Body of pancreas (tissue), 4 donors: ENCODE measurements around the gene PRAMEF6. TPM values are rescaled to one million over a fixed set of nuclear protein-coding genes. Genes with fewer than 3 reads are reported as not detected.
"Not testable (repeated sequence)": the region's sequence is repeated elsewhere in the genome, so short reads cannot be mapped to it uniquely, and the experiment has no call there.

ENCODE experiments used
- ATAC-seq: fragments of 150-250 bp; one replicate; pipeline ENCODE4 v1.9.1; 2016
- DNase-seq, 4 donors: peaks; one replicate each; pipeline ENCODE4 v3.0.0-alpha.2; 2019
- H3K27ac ChIP-seq, 4 donors: fragments of 200-600 bp; sonication (generic); 1 replicate in 3 of 4; 2 replicates in 1 of 4; pipeline versions ENCODE4 v1.5.1 to v1.6.1; 2016 to 2019; ENCODE audit warnings: mild to moderate bottlenecking in 1 of 4, mixed read lengths in 1 of 4, moderate library complexity in 1 of 4
- H3K27me3 ChIP-seq, 2 donors: fragments of 200-600 bp; sonication (generic); one replicate each; pipeline ENCODE4 v1.6.0; 2016; ENCODE audit warnings: mild to moderate bottlenecking in 1 of 2
- H3K36me3 ChIP-seq, 2 donors: fragments of 200-600 bp; sonication (generic); replicated peaks in 1 of 2; 2 replicates each; pipeline ENCODE4 v1.5.1; 2016; ENCODE audit warnings: low read depth in 2 of 2; ENCODE audit not compliant: insufficient read depth in 1 of 2
- H3K4me1 ChIP-seq: fragments of 200-600 bp; sonication (generic); one replicate; pipeline ENCODE4 v1.6.0; 2016
- H3K4me3 ChIP-seq, 2 donors: fragments of 200-600 bp; sonication (generic); 1 replicate in 1 of 2; 2 replicates in 1 of 2; pipeline ENCODE4 v1.5.1; 2016 to 2019
- H3K9me3 ChIP-seq, 3 donors: fragments of 200-600 bp; sonication (generic); 1 replicate in 2 of 3; 2 replicates in 1 of 3; pipeline ENCODE4 v1.5.1; 2016
- WGBS, 2 donors: methylation state at CpG; one replicate each; pipeline ENCODE4 v1.1.5; 2017; 5-methylcytosine and 5-hydroxymethylcytosine counted together
- intact Hi-C: fragments of 100-400 bp; cut with DNase I; formaldehyde crosslinking; loops from one replicate; pipeline ENCODE4 v1.15.1; 2023
- small RNA-seq: library from RNA; depleted of rRNA; stranded (forward); fragments of <200 nt; gene quantifications from one replicate; pipeline ENCODE3, GENCODE V24; 2016
- total RNA-seq, 2 donors: library from RNA; depleted of rRNA; stranded (reverse); fragments of >200 nt; gene quantifications; one replicate each; pipeline ENCODE4 v1.1.0, GENCODE V29; 2016

The PRAMEF6 gene
- not detected for total RNA-seq

DNA sequence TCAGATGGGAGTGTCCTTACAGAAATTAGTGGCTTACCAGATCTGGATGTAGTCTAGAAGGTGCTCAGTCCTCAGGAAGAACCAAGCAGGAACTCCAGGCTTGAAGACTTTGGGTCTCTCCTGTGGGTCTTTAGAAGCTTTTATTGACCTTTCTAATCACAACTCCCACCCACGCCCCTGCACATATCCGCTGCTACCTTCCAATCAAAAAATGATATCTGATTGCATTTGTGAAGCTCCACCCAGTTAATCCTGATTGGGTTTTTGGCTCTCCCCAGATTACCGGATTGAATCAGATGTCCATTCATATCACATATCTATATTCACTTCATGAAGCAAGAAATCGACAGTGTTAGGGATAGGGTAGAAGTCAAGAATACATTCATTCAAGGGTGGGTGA, at the start of gene PRAMEF6:
Gene PRAMEF6 (minus strand): TSS at position 101 of the 400 bp plus-strand sequence. CDS start 5,062 bp downstream, outside the sequence.
- intact Hi-C loops, H3K4me1 ChIP-seq, H3K9me3 ChIP-seq, H3K4me3 ChIP-seq, ATAC-seq, H3K27ac ChIP-seq, DNase-seq, H3K36me3 ChIP-seq, H3K27me3 ChIP-seq: not testable (repeated sequence)
- 80 to 90% methylated on average over 2 of the region's 4 CpGs for WGBS, 2 donors

DNA sequence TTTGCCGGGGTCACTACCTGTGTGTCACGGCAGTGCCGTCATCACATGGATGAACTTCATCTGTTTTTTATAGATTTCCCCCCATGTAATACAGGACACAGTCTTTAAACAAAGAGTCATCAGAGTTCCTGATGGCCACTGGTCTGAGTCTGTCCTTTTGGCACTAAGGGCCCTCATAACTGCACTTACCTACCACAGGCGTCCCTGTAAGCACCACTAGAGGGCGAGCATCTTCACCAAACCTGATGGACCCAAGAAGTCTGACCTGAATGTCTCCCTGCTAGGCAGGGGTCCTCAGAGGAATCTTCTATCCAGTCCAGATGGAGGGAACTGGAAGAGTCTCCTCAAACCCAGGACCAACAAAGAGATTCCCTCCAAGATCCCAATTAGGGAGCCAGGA, 23.0 kb downstream of the PRAMEF6 start:
- H3K9me3 ChIP-seq, H3K36me3 ChIP-seq, DNase-seq, H3K27me3 ChIP-seq, H3K27ac ChIP-seq, H3K4me3 ChIP-seq, H3K4me1 ChIP-seq, ATAC-seq, intact Hi-C loops: not testable (repeated sequence)
- WGBS, 2 donors, result 0% methylated on average over 1 of the region's 5 CpGs; no CpG with 5 or more reads in 1 of the 2 donors

DNA sequence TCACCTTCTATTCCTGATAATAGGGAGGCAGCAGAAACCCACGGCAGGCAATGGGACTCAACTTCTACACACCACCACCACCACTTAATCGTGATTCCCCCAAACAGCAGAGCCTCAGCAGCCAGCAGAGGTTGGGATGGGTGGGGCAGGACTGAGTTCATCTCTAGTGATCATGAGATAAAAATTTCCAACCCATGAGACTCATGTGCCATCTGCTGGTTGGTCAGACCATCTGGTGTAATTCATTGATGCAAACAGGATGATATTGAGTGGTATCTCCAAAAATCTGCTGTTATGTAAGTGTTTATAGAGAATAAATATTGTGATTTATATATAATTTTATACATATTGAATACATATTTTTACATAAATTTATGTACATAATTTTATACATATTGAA, 25.6 kb downstream of the PRAMEF6 start:
- ATAC-seq, intact Hi-C loops, H3K9me3 ChIP-seq, H3K27me3 ChIP-seq, H3K36me3 ChIP-seq, DNase-seq, H3K4me1 ChIP-seq, H3K27ac ChIP-seq, H3K4me3 ChIP-seq: not testable (repeated sequence)
- WGBS, 2 donors, result 48 to 55% methylated on average over 2 of the region's 2 CpGs

DNA sequence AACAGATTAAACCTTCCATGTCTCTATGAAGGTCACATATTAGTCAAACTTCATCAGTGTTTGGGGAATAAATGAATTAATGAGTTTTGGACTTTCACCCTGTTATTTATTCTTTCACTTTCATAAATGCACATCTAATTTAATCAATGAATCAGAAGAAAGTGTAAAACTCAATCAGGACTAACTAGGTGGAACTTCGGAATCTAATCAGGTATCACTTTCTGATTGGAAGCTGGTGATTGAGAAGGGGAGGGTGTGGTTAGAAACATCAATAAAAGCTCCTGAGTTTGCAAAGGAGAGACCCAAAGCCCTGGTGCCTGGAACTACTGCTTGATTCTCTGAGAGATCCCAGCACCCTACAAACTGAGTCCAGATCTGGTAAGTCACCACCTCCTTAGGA, 31.1 kb downstream of the PRAMEF6 start, which contains the start of gene PRAMEF7:
Gene PRAMEF7 (plus strand): TSS at position 301 of the 400 bp plus-strand sequence. CDS start 1,083 bp downstream, outside the sequence.
- H3K4me1 ChIP-seq, DNase-seq, H3K27me3 ChIP-seq, H3K9me3 ChIP-seq, H3K36me3 ChIP-seq, H3K27ac ChIP-seq, ATAC-seq, H3K4me3 ChIP-seq, intact Hi-C loops: not testable (repeated sequence)
- no CpG with 5 or more reads among the region's 1 CpG for WGBS, 2 donors

DNA sequence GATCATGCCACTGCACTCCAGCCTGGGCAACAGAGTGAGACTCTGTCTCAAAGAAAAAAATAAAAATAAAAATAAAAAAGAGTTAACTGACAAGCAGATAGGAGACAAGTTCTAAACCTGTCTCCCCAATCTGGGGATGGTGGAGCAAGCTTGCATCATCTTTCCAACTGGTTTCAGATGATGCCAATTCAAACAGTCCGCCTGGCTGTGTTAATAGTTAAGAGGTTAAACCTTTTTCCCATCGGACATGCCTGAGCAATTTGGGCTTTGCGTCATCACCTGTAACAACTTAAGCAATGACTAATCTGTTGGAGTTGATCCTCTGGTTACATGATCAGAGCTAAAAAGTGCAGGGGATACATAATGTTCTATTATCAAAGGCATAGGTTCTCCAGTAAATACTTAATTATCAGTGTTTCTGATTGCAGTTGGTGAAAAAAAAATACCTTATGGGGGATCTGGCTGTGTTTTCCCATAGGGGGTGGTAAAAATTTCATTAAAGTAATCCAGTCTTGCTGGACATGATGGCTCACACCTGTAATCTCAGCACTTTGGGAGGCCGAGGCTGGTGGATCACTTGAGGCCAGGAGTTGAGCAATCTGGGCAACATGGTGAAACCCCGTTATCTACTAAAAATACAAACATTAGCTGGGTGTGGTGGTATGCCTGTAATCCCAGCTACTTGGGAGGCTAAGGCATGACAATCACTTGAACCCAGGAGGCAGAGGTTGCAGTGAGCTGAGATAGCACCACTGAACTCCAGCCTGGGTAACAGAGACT, 43.4 kb downstream of the PRAMEF6 start:
- DNase-seq, result not testable (repeated sequence)
- 80% methylated on average over 1 of the region's 5 CpGs; no CpG with 5 or more reads in 1 of the 2 donors for WGBS, 2 donors

DNA sequence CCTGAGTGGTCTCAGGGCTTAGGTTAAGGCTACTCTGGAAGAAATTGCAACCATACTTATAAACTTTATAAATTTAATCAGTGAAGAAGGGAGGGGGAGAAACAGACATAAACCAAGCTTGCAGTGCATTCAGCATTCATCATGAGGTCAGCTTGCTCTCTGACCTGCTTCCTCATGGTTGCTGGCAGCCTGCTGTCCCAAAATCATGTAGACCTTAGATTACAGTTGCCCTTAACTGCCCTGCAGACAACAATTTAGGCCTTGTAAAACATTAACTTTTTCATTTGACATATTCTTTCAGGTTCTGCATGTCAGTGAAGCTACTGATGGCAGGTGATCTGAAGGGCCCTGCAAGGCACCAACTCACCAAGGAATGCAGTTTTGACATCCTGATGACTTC, 48.2 kb downstream of the PRAMEF6 start:
- intact Hi-C loops, result not testable (repeated sequence)

More for the DNA sequence above, 43.4 kb downstream of the PRAMEF6 start:
- ATAC-seq, H3K4me1 ChIP-seq, intact Hi-C loops, H3K9me3 ChIP-seq, H3K27ac ChIP-seq, H3K27me3 ChIP-seq, H3K4me3 ChIP-seq, H3K36me3 ChIP-seq: not testable (repeated sequence)

DNA sequence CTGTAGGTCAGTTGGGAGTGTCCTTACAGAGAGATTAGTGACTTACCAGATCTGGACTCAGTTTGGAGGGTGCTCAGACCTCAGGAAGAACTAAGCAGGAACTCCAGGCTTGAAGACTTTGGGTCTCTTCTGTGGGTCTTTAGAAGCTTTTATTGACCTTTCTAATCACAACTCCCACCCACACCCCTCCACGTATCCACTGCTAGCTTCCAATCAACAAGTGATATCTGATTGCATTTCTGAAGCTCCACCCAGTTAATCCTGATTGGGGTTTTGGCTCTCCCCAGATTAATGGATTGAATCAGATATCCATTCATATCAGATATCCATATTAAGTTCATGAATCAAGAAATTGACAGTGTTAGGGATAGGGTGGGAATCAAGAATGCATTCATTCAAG, 49.2 kb downstream of the PRAMEF6 start, which contains the start of gene PRAMEF10:
Gene PRAMEF10 (minus strand): TSS at position 101 of the 400 bp plus-strand sequence. CDS start 2,423 bp downstream, outside the sequence.
- intact Hi-C loops, H3K27me3 ChIP-seq: not testable (repeated sequence)

More for the DNA sequence above, 48.2 kb downstream of the PRAMEF6 start:
- not testable (repeated sequence) for H3K4me3 ChIP-seq, H3K9me3 ChIP-seq, H3K36me3 ChIP-seq, H3K27me3 ChIP-seq, DNase-seq, H3K4me1 ChIP-seq, ATAC-seq, H3K27ac ChIP-seq

More for the DNA sequence above, 49.2 kb downstream of the PRAMEF6 start, which contains the start of gene PRAMEF10:
- DNase-seq, H3K4me1 ChIP-seq, H3K4me3 ChIP-seq, ATAC-seq, H3K27ac ChIP-seq, H3K9me3 ChIP-seq, H3K36me3 ChIP-seq: not testable (repeated sequence)
- WGBS, 2 donors, result 50% methylated on average over 1 of the region's 1 CpG; no CpG with 5 or more reads in 1 of the 2 donors

Small RNA genes within 50 kb of the gene (small RNA-seq; reads per million reads assigned to genes)
- not detected for gene RNU6-1072P

Other genes starting within 250 kb of the PRAMEF6 start
- not detected for gene AADACL3, start 231.5 kb downstream of the PRAMEF6 start, total RNA-seq
- gene CFAP107, start 201.4 kb downstream of the PRAMEF6 start, total RNA-seq, result not detected
- gene PRAMEF12, start 173.8 kb downstream of the PRAMEF6 start, total RNA-seq, result not detected
- not detected for gene PRAMEF1, start 156.2 kb downstream of the PRAMEF6 start, total RNA-seq
- gene PRAMEF11, start 116.2 kb downstream of the PRAMEF6 start, total RNA-seq, result not detected
- not detected for gene HNRNPCL1, start 98.9 kb downstream of the PRAMEF6 start, total RNA-seq
- gene PRAMEF2, start 90.5 kb downstream of the PRAMEF6 start, total RNA-seq, result not detected
- gene PRAMEF4, start 61.4 kb downstream of the PRAMEF6 start, total RNA-seq, result not detected
- gene PRAMEF10, start 49.3 kb downstream of the PRAMEF6 start, total RNA-seq, result not detected
- gene PRAMEF7, start 31.0 kb downstream of the PRAMEF6 start, total RNA-seq, result not detected
- not detected for gene PRAMEF27, start 109.0 kb upstream of the PRAMEF6 start, total RNA-seq
- not detected for gene HNRNPCL3, start 113.2 kb upstream of the PRAMEF6 start, total RNA-seq
- not detected for gene PRAMEF25, start 123.2 kb upstream of the PRAMEF6 start, total RNA-seq
- not detected for gene HNRNPCL2, start 169.3 kb upstream of the PRAMEF6 start, total RNA-seq
- not detected for gene PRAMEF26, start 208.4 kb upstream of the PRAMEF6 start, total RNA-seq
- gene HNRNPCL4, start 218.1 kb upstream of the PRAMEF6 start, total RNA-seq, result not detected
- gene PRAMEF9, start 224.3 kb upstream of the PRAMEF6 start, total RNA-seq, result not detected